AG09319 (cell line): ENCODE data around the gene KMT2B.

Experiments used
- DNase-seq: peaks from one replicate; pipeline ENCODE4 v3.0.0-alpha.2; 2010; ENCODE audit warnings: low read depth; ENCODE audit errors: extremely low read depth
- TF ChIP-seq, protein P1 (sequence below): IDR thresholded peaks from 2 replicates; pipeline ENCODE4 v1.5.1; 2011; ENCODE audit warnings: low read depth, mild to moderate bottlenecking, inconsistent platforms, low read length, moderate library complexity

The KMT2B gene

DNA sequence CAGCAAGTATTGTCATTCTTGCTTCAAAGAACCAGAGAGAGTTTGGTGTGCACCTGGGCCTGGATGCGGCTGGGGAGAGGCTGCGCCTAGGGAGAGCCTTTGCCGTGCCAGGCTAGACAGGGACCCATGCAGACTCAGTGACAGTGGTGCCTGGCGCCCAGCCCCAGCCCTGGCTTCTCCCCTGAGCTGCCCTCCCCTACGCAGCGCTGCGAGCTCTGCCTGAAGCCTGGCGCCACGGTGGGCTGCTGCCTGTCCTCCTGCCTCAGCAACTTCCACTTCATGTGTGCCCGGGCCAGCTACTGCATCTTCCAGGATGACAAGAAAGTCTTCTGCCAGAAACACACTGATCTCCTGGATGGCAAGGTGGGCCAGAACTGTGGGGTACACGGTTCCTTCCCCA is 12.0 kb downstream of the KMT2B start:
- no peak for DNase-seq
- TF ChIP-seq, protein P1, sequence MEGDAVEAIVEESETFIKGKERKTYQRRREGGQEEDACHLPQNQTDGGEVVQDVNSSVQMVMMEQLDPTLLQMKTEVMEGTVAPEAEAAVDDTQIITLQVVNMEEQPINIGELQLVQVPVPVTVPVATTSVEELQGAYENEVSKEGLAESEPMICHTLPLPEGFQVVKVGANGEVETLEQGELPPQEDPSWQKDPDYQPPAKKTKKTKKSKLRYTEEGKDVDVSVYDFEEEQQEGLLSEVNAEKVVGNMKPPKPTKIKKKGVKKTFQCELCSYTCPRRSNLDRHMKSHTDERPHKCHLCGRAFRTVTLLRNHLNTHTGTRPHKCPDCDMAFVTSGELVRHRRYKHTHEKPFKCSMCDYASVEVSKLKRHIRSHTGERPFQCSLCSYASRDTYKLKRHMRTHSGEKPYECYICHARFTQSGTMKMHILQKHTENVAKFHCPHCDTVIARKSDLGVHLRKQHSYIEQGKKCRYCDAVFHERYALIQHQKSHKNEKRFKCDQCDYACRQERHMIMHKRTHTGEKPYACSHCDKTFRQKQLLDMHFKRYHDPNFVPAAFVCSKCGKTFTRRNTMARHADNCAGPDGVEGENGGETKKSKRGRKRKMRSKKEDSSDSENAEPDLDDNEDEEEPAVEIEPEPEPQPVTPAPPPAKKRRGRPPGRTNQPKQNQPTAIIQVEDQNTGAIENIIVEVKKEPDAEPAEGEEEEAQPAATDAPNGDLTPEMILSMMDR: no peak

GRCh38 chr19:35730326-35730725 is 12.5 kb downstream of the KMT2B start:
- TF ChIP-seq, protein P1: no peak
- DNase-seq: no peak

GRCh38 chr19:35731353-35731752 is 13.6 kb downstream of the KMT2B start:
- TF ChIP-seq, protein P1: no peak
- DNase-seq: no peak

DNA sequence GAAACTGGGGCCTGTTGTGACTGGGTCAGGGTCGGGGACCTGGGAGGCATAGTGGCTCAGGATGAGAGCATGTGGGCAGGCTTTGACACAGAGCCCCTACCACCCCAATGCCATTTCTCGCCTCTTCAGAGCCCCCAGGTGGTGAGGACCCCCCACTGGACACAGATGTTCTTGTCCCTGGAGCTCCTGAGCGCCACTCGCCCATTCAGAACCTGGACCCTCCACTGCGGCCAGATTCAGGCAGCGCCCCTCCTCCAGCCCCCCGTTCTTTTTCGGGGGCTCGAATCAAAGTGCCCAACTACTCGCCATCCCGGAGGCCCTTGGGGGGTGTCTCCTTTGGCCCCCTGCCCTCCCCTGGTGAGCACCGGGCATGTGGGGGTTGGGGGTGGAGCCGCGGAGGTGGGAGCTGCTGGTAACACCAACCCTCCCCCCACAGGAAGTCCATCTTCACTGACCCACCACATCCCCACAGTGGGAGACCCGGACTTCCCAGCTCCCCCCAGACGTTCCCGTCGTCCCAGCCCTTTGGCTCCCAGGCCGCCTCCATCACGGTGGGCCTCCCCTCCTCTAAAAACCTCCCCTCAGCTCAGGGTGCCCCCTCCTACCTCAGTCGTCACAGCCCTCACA is 14.1 kb downstream of the KMT2B start:
- TF ChIP-seq, protein P1: no peak
- DNase-seq: no peak

- no peak for DNase-seq
- TF ChIP-seq, protein P1: no peak
Measured at GRCh38 chr19:35732540-35733179, 14.9 kb downstream of the KMT2B start.

DNA sequence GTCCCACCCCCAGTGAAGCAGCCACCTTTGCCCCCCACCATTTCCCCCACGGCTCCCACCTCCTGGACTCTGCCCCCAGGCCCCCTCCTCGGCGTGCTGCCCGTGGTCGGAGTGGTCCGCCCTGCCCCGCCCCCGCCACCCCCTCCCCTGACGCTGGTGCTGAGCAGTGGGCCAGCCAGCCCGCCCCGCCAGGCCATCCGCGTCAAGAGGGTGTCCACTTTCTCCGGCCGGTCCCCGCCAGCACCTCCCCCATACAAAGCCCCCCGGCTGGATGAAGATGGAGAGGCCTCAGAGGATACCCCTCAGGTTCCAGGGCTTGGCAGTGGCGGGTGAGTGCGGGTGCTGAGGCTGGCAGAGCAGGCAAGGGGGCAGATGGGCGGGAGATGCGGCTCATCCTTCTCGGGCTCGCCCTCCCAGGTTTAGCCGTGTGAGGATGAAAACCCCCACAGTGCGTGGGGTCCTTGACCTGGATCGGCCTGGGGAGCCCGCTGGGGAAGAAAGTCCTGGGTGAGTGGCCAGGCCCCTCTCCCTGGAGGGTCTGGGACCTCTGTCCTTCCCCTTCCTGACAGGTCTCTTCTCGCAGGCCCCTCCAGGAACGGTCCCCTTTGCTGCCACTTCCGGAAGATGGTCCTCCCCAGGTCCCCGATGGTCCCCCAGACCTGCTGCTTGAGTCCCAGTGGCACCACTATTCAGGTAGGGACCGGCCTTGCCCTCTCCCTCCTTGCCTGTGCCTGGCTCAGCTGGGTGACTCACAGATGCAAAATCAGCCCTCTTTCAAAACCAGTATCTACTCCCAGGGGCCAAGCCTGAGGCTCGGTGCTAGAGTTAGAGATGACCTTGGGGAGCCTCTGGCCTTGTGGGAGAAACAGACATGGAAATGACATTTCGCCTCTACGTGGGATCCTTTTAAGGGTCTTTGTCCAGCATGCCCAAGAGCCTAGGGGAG is 15.7 kb downstream of the KMT2B start:
- DNase-seq: no peak
- TF ChIP-seq, protein P1: no peak

- no peak for DNase-seq
- TF ChIP-seq, protein P1: no peak
Measured at GRCh38 chr19:35734273-35734672, 16.5 kb downstream of the KMT2B start.
